SK-N-SH treated with all-trans-retinoic acid at 6 μM for 48 hours (cell line): Measurements from ENCODE around the gene FANCE.
A peak's percentile ranks its signal among the peaks of the same experiment; 100 is the strongest.

Source experiments
- ATAC-seq: fragments of 200-7000 bp; cut with Tn5 transposase; 3 replicates; pipeline ENCODE4 v1.9.1; 2020; ENCODE audit warnings: mild to moderate bottlenecking, moderate library complexity
- ARNTL ChIP-seq: fragments of 450-650 bp; formaldehyde crosslinking; IDR thresholded peaks from 2 replicates; pipeline ENCODE4 v1.5.0; 2020; ENCODE audit warnings: low read depth, mild to moderate bottlenecking, moderate library complexity, borderline replicate concordance
- BACH2 ChIP-seq: fragments of 250-450 bp; sonication (Bioruptor Pico); IDR thresholded peaks from 2 replicates; pipeline ENCODE4 v1.9.0; 2021; ENCODE audit warnings: mild to moderate bottlenecking, borderline replicate concordance
- CSDC2 ChIP-seq: fragments of 250-450 bp; sonication (Bioruptor Pico); IDR thresholded peaks from 2 replicates; pipeline ENCODE4 v1.5.0; 2020; ENCODE audit warnings: mild to moderate bottlenecking, moderate library complexity
- ESRRG ChIP-seq: fragments of 250-450 bp; sonication (Bioruptor Pico); IDR thresholded peaks from 2 replicates; pipeline ENCODE4 v1.6.1; 2021; ENCODE audit warnings: mild to moderate bottlenecking
- GLIS3 ChIP-seq: fragments of 250-450 bp; sonication (Bioruptor Pico); IDR thresholded peaks from 2 replicates; pipeline ENCODE4 v1.5.0; 2020; ENCODE audit warnings: mild to moderate bottlenecking, moderate library complexity
- ISL1 ChIP-seq: fragments of 250-450 bp; sonication (Bioruptor Pico); IDR thresholded peaks from 2 replicates; pipeline ENCODE4 v2.1.2; 2022; ENCODE audit warnings: mild to moderate bottlenecking, moderate library complexity
- OSR1 ChIP-seq: fragments of 250-450 bp; sonication (Bioruptor Pico); IDR thresholded peaks from 2 replicates; pipeline ENCODE4 v1.8.0; 2022; ENCODE audit warnings: moderate library complexity, mild to moderate bottlenecking, inconsistent platforms
- PPARA ChIP-seq: fragments of 250-450 bp; sonication (Bioruptor Pico); IDR thresholded peaks from 2 replicates; pipeline ENCODE4 v1.5.0; 2020; ENCODE audit warnings: mild to moderate bottlenecking, borderline replicate concordance
- RARB ChIP-seq: fragments of 250-450 bp; sonication (Bioruptor Pico); IDR thresholded peaks from 2 replicates; pipeline ENCODE4 v1.8.0; 2021; ENCODE audit warnings: mild to moderate bottlenecking, moderate library complexity
- SNAI2 ChIP-seq: fragments of 250-450 bp; sonication (Bioruptor Pico); IDR thresholded peaks from 2 replicates; pipeline ENCODE4 v1.5.0; 2020; ENCODE audit warnings: mild to moderate bottlenecking, moderate library complexity
- TCF4 ChIP-seq: fragments of 250-450 bp; sonication (Bioruptor Pico); IDR thresholded peaks from 2 replicates; pipeline ENCODE4 v1.8.0; 2021; ENCODE audit warnings: mild to moderate bottlenecking, moderate library complexity, borderline replicate concordance
- TOX ChIP-seq: fragments of 250-450 bp; sonication (Bioruptor Pico); IDR thresholded peaks from 2 replicates; pipeline ENCODE4 v1.8.0; 2021; ENCODE audit warnings: mild to moderate bottlenecking, moderate library complexity, borderline replicate concordance
- ZC3H10 ChIP-seq: fragments of 250-450 bp; sonication (Bioruptor Pico); IDR thresholded peaks from 2 replicates; pipeline ENCODE4 v1.5.1; 2021; ENCODE audit warnings: mild to moderate bottlenecking, moderate library complexity
- ZFP3 ChIP-seq: fragments of 250-450 bp; sonication (Bioruptor Pico); IDR thresholded peaks from 2 replicates; pipeline ENCODE4 v1.5.0; 2020; ENCODE audit warnings: mild to moderate bottlenecking, moderate library complexity
- ZFP30 ChIP-seq: fragments of 450-650 bp; formaldehyde crosslinking; IDR thresholded peaks from 2 replicates; pipeline ENCODE4 v1.5.0; 2022; ENCODE audit warnings: mild to moderate bottlenecking, moderate library complexity
- ZNF565 ChIP-seq: fragments of 450-650 bp; formaldehyde crosslinking; conservative IDR thresholded peaks from 2 replicates; pipeline ENCODE4 v1.5.0; 2020; ENCODE audit warnings: low read depth, mild to moderate bottlenecking, moderate library complexity
- ZNF70 ChIP-seq: fragments of 450-650 bp; formaldehyde crosslinking; IDR thresholded peaks from 2 replicates; pipeline ENCODE4 v1.5.0; 2020; ENCODE audit warnings: mild to moderate bottlenecking, moderate library complexity
- ZNF8 ChIP-seq: fragments of 450-650 bp; formaldehyde crosslinking; IDR thresholded peaks from 2 replicates; pipeline ENCODE4 v1.5.0; 2020; ENCODE audit warnings: mild to moderate bottlenecking, moderate library complexity
- TF ChIP-seq, protein P1 (sequence below): fragments of 250-450 bp; sonication (Bioruptor Pico); IDR thresholded peaks from 2 replicates; pipeline ENCODE4 v1.5.1; 2021; ENCODE audit warnings: mild to moderate bottlenecking, moderate library complexity
- TF ChIP-seq, protein P2 (sequence below): fragments of 250-450 bp; sonication (Bioruptor Pico); IDR thresholded peaks from 2 replicates; pipeline ENCODE4 v1.8.0; 2021; ENCODE audit warnings: low read depth, mild to moderate bottlenecking, moderate library complexity, borderline replicate concordance
- TF ChIP-seq, protein P3 (sequence below): fragments of 250-450 bp; sonication (Bioruptor Pico); IDR thresholded peaks from 2 replicates; pipeline ENCODE4 v1.8.0; 2020; ENCODE audit warnings: mild to moderate bottlenecking, moderate library complexity, borderline replicate concordance
- TF ChIP-seq, protein P4 (sequence below): fragments of 250-450 bp; sonication (Bioruptor Pico); IDR thresholded peaks from 2 replicates; pipeline ENCODE4 v1.5.1; 2020; ENCODE audit warnings: low read depth, mild to moderate bottlenecking, moderate library complexity
- TF ChIP-seq, protein P5 (sequence below): fragments of 250-450 bp; sonication (Bioruptor Pico); IDR thresholded peaks from 2 replicates; pipeline ENCODE4 v1.5.0; 2020; ENCODE audit warnings: mild to moderate bottlenecking, moderate library complexity

The FANCE gene

DNA sequence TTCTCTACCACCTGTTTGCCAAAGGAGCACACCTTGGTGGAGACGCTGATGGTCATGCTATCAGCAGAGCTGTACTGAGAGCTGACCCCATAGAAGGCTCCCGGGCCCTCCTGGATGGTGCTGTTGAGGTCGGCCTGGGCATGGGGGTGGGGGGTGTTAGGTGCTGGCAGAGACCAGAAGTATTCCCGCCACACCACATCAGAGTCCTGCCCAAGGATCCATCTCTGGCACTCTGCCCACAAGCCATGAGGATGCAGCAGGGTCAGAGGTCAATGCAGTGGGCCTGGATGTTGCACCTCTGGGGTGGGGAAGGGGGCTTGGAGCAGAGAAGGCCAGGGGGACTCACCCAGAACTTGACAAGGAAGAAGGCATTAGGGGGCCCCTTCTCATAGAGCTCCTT, 23.4 kb downstream of the FANCE start:
- TF ChIP-seq ZC3H10 (CRISPR knock-in tag) (no peak), ARNTL (CRISPR knock-in tag) (no peak), SNAI2 (CRISPR knock-in tag) (no peak), OSR1 (CRISPR knock-in tag) (no peak)
- TF ChIP-seq, protein P1, sequence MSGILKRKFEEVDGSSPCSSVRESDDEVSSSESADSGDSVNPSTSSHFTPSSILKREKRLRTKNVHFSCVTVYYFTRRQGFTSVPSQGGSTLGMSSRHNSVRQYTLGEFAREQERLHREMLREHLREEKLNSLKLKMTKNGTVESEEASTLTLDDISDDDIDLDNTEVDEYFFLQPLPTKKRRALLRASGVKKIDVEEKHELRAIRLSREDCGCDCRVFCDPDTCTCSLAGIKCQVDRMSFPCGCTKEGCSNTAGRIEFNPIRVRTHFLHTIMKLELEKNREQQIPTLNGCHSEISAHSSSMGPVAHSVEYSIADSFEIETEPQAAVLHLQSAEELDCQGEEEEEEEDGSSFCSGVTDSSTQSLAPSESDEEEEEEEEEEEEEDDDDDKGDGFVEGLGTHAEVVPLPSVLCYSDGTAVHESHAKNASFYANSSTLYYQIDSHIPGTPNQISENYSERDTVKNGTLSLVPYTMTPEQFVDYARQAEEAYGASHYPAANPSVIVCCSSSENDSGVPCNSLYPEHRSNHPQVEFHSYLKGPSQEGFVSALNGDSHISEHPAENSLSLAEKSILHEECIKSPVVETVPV (CRISPR knock-in tag): no peak
- TF ChIP-seq, protein P2, sequence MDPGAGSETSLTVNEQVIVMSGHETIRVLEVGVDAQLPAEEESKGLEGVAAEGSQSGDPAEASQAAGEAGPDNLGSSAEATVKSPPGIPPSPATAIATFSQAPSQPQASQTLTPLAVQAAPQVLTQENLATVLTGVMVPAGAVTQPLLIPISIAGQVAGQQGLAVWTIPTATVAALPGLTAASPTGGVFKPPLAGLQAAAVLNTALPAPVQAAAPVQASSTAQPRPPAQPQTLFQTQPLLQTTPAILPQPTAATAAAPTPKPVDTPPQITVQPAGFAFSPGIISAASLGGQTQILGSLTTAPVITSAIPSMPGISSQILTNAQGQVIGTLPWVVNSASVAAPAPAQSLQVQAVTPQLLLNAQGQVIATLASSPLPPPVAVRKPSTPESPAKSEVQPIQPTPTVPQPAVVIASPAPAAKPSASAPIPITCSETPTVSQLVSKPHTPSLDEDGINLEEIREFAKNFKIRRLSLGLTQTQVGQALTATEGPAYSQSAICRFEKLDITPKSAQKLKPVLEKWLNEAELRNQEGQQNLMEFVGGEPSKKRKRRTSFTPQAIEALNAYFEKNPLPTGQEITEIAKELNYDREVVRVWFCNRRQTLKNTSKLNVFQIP (CRISPR knock-in tag): no peak
- ATAC-seq: peak; percentile 4

DNA sequence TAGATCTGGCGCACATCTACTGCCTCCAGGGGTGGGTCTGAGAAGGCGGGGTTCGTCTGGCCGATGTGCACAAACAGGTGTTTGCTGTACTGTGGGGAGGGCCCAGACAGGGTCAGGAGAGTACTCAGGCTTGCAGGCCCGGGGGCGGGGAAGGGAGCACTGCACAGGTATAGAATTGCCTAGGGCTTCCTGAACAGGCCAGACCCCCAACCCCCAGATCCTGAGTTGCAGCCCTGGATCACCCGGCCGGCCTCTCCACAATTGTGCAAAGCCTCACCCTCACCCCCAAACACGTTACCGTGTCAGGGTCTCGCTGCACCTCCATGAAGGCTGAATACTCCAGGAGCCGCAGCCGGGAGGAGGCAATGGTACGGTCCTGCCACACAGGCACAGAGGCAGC, 23.9 kb downstream of the FANCE start:
- TF ChIP-seq ZNF70 (CRISPR knock-in tag) (no peak), ZNF8 (CRISPR knock-in tag) (no peak), ZNF565 (CRISPR knock-in tag) (no peak), RARB (CRISPR knock-in tag) (no peak), OSR1 (CRISPR knock-in tag) (no peak), GLIS3 (no peak), ISL1 (no peak), TOX (no peak), ZFP3 (CRISPR knock-in tag) (no peak), SNAI2 (CRISPR knock-in tag) (no peak), ARNTL (CRISPR knock-in tag) (no peak), ESRRG (CRISPR knock-in tag) (no peak), TCF4 (CRISPR knock-in tag) (no peak), ZC3H10 (CRISPR knock-in tag) (no peak), CSDC2 (CRISPR knock-in tag) (no peak)
- TF ChIP-seq, protein P2 (CRISPR knock-in tag): no peak
- TF ChIP-seq, protein P3, sequence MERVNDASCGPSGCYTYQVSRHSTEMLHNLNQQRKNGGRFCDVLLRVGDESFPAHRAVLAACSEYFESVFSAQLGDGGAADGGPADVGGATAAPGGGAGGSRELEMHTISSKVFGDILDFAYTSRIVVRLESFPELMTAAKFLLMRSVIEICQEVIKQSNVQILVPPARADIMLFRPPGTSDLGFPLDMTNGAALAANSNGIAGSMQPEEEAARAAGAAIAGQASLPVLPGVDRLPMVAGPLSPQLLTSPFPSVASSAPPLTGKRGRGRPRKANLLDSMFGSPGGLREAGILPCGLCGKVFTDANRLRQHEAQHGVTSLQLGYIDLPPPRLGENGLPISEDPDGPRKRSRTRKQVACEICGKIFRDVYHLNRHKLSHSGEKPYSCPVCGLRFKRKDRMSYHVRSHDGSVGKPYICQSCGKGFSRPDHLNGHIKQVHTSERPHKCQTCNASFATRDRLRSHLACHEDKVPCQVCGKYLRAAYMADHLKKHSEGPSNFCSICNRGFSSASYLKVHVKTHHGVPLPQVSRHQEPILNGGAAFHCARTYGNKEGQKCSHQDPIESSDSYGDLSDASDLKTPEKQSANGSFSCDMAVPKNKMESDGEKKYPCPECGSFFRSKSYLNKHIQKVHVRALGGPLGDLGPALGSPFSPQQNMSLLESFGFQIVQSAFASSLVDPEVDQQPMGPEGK (CRISPR knock-in tag): no peak
- TF ChIP-seq, protein P1 (CRISPR knock-in tag): no peak
- ATAC-seq: no peak

DNA sequence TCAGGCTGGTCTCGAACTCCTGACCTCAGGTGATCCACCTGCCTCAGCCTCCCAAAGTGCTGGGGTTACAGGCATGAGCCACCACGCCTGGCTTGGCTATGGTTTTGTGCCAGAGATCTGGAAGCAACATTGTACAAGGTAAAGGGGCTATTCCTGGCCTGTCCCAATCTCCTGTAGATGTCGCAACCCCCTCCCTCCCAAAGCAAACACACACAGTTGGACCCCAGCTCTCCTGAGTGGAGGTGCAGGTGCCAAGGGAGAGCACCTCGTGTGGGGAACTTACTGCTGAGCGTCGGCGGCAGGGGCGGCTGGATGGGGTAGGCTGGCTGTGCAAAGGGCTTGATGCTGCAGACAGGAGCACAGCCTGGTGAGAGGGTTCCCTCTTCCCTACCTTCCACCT, 24.9 kb downstream of the FANCE start:
- TF ChIP-seq, protein P2 (CRISPR knock-in tag): no peak
- TF ChIP-seq TCF4 (CRISPR knock-in tag) (no peak), CSDC2 (CRISPR knock-in tag) (no peak), ZFP30 (CRISPR knock-in tag) (no peak), SNAI2 (CRISPR knock-in tag) (no peak), RARB (CRISPR knock-in tag) (no peak), ZNF70 (CRISPR knock-in tag) (no peak), PPARA (CRISPR knock-in tag) (no peak), BACH2 (CRISPR knock-in tag) (no peak), ARNTL (CRISPR knock-in tag) (no peak), ZNF8 (CRISPR knock-in tag) (no peak)
- TF ChIP-seq, protein P4, sequence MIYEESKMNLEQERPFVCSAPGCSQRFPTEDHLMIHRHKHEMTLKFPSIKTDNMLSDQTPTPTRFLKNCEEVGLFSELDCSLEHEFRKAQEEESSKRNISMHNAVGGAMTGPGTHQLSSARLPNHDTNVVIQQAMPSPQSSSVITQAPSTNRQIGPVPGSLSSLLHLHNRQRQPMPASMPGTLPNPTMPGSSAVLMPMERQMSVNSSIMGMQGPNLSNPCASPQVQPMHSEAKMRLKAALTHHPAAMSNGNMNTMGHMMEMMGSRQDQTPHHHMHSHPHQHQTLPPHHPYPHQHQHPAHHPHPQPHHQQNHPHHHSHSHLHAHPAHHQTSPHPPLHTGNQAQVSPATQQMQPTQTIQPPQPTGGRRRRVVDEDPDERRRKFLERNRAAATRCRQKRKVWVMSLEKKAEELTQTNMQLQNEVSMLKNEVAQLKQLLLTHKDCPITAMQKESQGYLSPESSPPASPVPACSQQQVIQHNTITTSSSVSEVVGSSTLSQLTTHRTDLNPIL: no peak
- TF ChIP-seq, protein P5, sequence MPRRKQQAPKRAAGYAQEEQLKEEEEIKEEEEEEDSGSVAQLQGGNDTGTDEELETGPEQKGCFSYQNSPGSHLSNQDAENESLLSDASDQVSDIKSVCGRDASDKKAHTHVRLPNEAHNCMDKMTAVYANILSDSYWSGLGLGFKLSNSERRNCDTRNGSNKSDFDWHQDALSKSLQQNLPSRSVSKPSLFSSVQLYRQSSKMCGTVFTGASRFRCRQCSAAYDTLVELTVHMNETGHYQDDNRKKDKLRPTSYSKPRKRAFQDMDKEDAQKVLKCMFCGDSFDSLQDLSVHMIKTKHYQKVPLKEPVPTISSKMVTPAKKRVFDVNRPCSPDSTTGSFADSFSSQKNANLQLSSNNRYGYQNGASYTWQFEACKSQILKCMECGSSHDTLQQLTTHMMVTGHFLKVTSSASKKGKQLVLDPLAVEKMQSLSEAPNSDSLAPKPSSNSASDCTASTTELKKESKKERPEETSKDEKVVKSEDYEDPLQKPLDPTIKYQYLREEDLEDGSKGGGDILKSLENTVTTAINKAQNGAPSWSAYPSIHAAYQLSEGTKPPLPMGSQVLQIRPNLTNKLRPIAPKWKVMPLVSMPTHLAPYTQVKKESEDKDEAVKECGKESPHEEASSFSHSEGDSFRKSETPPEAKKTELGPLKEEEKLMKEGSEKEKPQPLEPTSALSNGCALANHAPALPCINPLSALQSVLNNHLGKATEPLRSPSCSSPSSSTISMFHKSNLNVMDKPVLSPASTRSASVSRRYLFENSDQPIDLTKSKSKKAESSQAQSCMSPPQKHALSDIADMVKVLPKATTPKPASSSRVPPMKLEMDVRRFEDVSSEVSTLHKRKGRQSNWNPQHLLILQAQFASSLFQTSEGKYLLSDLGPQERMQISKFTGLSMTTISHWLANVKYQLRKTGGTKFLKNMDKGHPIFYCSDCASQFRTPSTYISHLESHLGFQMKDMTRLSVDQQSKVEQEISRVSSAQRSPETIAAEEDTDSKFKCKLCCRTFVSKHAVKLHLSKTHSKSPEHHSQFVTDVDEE (CRISPR knock-in tag): no peak
- ATAC-seq: no peak
